ENCODE results near the gene VASN.
"Not testable (repeated sequence)": the region's sequence is repeated elsewhere in the genome, so short reads cannot be mapped to it uniquely, and the experiment has no call there.

The VASN gene

DNA sequence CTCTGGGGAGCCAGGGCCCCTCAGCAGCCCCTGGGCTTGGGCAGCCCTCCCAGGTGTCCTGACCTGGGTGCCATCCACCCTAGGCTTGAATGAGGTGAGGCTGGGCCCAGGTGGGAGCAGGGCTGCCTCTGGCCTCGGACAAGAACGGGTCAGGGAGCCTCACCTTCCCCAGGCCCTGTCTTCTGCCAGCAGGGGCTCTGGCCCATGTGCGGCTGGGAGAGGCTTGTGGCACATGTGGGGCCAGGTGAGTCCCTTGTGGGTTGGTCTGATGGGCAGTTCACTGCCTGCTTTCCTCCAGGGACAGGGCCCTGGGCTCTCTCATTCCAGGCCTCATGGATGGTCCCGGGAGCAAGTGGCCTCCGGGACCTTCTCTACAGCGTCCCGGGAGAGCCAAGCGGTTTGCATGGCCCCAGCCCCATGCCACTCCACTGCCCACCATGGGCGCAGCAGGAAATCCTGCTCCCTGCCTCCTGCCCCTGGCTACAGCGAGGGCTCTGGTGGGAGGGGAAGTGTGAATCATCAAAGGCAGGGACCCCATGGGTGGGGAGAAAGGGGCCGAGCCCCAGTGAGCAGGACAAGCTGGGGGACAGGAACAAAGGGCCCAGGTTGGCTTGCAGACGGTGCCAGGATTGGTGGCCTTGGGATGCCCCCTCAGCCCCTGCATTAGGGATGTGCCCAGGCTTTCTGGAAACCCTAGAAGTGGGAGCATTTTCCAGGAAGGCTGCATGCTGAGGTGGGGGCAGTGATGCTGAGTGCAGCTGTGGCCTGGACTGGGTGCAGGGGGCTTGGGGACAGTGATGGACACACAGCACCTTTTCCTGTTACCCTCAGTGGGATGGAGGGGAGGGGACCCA lies 12.2 kb downstream of the VASN start:
- DNase-seq (ENCODE audit: low read depth in 1 of 2, low spot score in 1 of 2): no peak

DNA sequence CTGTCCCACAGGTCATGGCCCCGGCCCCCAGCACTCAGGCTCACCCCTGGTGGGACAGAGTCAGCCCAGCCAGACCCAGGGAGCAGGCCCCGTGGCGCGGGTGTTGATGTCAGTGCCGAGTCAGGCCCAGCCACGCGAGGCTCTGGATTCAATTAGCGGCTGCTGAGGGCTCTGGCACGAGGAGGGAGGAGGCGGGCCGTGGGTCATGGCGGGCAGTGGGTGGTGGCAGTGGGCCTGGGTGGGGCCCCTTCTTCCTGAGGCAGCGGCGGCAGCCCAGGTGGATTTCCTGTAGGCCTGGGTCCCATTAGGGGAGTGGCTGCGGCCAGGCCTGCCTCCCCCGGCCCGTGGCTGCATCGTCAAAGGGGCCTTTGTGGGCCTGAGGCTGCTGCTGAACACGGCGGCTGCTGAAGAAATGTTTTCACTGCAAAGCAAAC lies 12.9 kb downstream of the VASN start:
- no peak for DNase-seq (ENCODE audit: low read depth in 1 of 2, low spot score in 1 of 2)

DNA sequence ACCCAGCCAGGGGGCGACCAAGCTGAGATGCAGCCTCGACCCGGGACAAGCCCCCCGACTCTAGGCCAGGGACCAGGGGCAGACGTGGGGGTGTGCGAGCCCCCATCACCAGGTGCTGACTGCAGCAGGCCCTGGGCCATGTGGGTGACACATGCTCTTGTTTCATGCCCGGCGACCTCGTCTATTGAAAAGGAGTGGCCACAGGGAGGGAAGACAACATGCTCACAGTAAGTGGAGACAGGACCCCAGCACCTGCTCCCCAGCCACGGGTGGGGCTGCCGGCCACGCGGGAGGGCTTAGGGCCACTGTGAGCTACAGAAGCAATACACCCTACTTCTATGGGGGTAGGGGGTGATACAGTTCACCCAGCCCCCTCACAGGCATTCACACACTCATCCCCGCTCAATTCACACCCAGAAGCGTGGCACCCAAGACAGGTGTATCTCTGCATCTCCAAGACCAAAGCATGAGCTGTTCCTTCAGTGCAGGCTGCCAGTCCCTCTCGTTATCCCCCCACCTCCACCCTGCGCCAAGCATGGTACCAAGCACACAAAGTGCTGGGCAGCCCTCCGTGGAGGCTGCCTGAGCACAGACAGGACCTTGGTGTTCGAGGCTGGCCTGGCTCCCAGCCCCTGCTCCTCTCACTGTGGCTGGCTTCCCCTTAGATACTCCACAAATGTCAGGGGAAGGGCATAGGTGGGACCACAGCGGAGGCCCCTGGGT lies 13.6 kb downstream of the VASN start:
- DNase-seq (ENCODE audit: low read depth in 1 of 2, low spot score in 1 of 2): no peak

DNA sequence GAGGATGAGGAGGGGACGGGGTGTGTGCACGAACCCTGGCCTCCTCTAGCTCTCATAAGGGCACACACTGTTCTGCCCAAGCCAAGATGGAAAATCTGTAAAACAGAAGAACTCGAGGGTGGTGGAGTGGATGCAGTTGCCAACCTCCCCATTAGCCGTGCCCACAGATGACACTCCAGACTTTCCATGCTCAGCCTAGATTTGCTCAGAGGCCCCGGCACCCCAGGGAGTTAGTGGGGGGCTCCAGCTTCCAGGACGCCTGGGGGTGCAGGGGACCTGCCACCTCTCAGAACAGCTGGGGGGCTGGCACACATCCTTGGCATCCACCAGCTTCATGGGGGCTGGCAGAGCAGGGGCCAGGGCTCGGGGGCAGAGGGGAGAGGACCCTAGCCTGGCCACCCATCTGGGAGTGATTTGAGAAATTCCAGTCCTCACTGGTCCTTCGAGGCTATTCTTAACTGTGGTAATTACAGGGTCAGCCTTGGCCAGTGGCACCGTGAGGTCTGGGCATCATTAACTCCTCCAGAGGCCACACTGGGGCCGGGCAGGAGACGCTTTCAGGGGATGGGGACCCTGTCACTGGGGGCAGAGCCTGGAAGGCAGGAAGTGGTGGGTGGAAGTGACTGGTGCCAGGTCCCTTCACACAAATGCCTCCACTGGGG lies 14.3 kb downstream of the VASN start:
- DNase-seq (ENCODE audit: low read depth in 1 of 2, low spot score in 1 of 2): no peak

DNA sequence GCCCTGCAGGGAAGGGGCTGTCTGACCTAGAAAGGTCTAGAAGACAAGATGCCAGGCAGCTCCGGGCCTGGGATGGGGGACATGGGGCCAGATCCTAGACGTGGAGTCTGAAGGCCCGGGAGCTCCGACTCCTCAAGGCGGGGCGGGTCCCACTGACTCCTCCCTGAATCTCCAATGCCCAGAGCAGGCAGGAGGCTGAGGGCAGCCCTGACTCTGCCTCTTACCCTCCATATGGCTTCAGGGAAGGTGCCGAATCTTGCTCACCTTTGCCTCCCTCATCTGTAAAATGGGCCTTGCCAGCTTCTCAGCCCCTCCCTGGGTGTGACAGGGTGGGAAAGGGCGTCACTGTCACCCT lies 14.8 kb downstream of the VASN start:
- no peak for DNase-seq (ENCODE audit: low read depth in 1 of 2, low spot score in 1 of 2)

DNA sequence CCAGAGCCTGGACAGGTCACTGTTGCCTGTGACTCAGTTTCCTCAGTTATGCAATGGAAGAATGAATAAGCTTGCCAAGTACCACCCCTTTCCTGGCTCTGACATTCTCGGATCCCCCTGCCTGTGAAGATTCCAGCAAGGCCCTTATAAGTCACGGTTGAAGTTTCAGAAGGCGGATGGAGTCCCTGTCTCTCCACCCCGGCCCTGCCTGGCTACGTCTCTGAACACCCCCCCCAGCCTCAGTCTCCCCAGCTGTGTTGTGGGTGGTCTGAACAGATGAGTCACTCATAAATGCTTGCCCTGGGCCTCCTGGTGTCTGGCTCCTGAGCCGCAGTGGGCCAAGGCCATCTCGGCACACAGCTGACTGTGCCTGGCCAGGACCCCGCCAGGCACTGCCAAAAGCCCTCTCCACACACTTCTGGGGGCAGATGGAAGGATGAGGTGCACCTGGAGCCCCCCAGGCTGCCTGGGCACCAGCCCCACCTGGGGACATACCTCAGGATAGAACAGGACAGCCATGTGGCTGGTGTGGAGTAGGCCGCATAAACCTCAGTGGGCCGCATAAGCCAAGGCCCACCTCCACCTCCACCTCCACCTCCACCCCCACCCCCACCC lies 15.4 kb downstream of the VASN start:
- DNase-seq (ENCODE audit: low read depth in 1 of 2, low spot score in 1 of 2): no peak

DNA sequence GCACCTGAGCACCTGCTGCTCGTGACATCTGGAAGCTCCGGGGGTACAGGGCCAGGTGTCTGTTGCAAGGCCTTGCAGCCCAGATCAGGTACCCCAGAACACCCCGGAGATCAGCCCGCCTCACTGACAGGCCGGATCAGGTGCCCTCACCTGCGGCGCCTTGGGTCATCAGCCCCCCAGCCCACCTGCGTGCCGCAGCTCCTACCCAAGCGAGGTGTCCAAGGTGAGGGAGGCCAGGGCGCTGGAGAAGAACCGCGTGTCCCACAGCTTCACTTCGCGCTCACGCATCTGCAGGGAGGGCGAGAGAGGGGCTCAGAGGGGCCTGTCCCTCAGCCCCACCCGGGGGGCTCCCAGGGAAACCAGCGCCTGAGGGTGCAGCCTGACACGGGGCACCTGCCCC lies 16.1 kb downstream of the VASN start:
- DNase-seq (ENCODE audit: low read depth in 1 of 2, low spot score in 1 of 2): no peak

DNA sequence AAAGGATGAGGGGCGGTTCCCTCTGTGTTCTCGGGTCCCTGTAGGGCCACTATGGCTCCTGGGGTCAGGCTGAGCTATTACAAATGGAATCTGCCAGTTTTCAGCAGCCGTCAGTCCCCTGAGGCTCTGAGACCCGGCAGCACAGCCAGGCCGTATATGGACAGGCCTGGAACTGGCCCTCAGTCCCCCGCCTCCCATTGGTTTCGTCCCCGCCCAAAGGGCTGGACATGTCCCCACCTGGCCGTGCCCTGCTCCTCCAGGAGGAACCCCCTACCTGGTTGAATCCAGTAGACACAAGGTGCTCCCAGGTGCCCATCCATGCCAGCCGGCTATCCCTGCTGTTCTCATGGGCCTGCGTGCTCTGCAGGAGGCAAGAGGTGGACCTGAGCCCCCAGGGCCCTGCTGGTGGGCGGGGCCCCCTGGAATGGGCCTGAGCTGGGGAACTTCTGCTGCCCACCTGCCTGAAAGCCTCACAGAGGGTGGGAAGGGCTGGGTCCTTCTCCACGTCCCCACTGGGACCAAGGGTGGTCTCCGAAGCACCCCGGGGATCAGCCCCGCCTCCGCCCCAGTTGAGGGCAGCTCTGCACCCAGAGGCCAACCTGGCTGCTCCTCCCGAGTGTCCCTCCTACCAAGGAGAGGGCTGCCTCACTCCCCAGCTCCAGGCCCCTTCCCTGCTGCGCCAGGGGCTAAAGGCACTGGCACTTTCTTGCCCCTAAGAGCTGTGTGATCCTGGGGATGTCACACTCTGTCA lies 16.8 kb downstream of the VASN start:
- DNase-seq (ENCODE audit: low read depth in 1 of 2, low spot score in 1 of 2): no peak

DNA sequence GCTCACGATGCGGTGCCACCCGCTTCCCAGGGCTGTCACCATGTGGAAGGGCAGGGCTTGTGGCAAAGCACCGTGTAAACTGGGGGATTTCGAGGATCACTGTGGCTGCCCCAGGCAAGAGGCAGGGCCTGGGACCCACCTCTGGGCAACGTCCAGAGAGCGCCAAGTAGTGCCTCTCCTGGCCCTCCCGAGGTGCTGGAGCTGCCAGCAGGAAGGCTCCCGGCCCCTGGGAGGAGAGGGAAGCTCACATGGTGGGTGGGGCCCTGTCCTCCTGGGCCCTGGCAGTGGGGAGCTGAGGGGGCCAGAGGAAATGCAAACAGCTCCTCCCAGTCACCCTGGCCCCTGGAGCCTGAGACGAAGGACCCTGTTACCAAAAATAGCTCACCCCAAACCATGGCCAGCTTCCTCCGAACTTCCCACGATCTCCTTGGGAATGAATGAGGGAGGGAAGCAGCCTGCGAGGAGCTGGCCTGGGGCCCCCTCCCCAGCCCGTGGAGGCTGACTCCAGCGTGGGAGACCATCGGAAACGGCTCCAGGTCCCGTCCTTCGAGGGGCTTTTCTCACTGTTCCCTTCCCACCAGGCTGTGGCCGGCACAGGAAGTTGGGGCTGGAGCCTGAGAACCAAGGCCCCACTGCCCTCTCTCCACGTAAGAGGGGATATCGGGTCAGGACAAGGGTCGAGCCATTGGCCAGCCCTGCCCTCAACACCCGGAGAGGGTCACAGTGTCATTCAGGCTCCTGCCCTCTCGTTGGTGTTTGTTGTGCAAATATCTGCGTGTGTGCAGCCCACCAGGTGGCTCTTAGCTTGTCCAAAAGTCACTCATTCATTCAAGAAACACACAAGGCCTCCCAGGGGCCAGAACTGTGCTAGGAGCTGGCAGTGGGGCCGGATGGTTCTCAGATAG lies 17.7 kb downstream of the VASN start:
- no peak for DNase-seq (ENCODE audit: low read depth in 1 of 2, low spot score in 1 of 2)

DNA sequence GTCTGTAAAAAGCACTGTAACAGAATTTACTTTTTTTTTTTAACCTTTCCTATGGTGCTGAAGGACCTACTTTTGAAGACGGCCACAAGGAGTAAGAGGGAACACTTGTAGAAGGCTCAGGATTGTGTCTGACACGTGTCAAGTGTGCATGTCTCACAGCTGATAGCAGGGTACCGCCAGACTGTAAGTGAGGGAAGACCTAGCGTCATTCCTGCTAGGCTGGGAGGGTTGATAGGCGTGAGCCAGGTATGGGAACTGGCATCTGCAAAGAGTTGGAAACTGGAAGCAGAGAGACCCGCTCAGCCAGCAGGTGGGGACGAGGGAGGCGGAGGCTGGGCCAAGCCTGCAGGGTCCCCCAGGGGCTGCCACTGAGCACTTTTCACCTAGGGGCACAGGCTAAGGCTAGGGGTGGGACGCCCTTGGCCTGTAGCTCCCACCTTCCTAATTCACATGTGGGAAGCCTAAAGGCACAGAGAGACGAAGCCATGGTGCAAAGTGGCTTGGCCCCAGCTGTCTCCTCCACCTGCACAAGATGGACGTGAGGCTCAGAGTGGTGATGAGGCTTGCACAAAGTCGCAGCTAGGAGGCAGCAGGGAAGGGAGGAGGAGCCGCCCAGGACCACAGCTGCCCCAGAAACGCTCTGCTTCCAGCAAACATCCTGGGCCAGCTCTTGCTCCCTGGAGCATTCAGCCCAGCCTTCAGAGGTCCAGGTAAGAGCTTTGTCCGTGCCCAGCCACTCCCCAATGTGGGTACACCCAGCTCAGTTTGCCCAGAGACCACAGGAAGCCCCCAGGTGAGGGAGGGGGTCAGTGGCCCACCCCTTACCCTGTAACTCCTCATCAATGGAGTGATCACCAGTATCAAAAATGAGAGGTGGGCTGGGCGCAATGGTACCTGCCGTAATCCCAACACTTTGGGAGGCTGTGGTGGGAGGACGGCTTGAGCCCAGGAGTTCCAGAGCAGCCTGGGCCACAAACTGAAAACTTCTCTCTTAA lies 18.9 kb downstream of the VASN start:
- no peak for DNase-seq (ENCODE audit: low read depth in 1 of 2, low spot score in 1 of 2)

DNA sequence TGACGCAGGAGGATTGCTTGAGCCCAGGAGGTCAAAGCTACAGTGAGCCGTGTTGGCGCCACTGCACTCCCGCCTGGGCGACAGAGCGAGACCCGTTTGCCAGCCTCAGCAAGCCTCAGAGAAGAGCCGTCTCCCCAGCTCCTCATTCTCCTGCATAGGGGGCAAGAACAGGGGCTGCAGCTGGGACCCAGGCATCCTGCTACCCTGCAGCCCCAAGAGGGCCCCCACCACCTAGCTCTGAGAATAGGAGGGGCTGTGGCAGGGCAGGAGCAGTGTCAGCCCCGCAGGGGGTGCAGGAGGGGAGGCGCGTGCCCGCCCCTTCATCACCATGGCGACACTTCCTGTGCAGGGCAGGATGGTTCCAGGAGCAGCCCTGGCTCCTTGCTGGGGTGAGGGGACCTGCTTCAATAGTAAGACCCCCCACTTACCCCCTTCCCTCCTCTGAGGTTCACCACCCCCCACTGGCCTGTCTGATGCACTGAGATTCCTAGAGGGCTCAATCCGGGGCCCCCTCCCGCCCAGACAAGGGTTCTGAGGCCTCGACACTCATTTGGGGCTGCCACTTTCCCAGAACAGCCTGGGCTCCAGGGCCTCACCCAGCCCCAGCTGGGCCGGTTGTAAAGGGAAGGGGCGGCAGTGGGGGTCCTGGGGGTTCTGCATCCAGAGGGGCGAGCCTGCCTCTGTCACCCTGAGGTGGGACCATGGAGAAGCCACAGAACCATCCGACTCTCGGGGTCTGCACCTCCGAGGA lies 20.2 kb downstream of the VASN start:
- DNase-seq (ENCODE audit: low read depth in 1 of 2, low spot score in 1 of 2): no peak

DNA sequence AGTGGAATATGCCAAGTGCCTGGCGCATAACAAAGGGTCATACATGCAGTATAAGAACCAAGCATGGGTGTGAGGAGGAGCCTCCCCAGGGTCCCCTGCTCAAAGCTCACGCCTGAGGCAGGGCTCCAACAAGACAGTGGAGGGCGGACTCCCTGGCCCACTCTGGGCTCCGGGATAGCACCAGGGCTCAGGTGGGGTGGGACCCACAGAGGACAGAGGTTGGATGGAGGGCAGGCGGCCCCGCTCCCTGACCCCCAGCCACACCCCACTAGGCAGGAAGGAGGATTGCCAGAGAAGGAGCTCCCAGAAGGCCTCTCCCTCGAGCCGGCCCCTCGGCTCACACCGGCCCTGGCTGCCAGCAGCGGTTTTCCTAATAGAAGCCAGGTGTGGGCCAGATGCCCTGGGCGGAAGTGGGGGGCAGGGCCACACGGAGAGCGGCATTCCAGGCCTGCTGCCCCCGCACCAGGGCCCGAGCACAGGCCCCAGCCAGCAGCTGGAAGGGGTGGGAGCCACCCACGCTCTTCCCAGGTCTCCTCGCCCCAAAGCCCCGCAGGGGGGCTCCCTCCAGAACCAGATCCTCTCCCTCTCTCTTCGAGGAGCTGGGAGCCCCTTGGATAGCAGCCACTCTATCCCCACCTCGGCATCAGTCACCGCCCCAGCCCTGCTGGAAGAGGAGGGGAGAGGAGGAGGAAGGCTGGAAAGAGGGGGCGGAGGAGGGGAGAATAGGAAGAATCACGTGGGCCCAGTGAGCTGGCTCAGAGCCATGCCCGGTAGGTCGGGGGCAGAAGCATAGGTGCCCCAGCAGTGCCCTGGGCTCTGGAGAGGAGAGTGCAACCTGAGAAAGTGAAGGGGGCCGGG lies 21.0 kb downstream of the VASN start:
- DNase-seq (ENCODE audit: low read depth in 1 of 2, low spot score in 1 of 2): no peak

DNA sequence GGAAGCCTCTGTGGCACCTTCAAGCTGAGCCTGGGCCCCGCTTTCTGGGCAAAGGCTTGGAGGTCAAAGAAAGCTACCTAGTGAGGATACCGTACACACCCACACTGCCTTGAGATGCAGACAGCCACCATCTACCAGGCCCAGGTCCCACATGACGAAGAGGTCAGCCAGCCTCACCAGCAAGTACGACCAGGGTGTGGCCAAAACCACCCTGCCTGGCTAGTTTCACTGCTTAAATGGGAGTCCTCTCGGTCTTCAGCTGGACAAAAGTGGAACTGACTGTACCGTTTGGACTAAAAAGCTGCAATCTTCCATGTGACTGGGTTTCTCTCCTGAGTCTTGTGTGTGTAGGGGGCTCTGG lies 21.6 kb downstream of the VASN start:
- DNase-seq (ENCODE audit: low read depth in 1 of 2, low spot score in 1 of 2): no peak

DNA sequence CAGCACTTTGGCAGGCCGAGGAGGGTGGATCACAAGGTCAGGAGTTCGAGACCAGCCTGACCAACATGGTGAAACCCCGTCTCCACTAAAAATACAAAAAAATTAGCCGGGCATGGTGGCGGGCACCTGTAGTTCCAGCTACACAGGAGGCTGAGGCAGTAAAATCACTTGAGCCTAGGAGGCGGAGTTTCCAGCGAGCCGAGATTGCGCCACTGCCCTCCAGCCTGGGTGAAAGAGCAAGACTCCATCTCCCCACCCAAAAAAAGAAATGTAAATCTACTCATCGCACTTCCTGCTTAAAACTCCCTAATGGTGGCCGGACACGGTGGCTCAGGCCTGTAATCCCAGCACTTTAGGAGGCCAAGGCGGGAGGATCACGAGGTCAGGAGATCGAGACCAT lies 22.2 kb downstream of the VASN start:
- not testable (repeated sequence) for DNase-seq (ENCODE audit: low read depth in 1 of 2, low spot score in 1 of 2)

DNA sequence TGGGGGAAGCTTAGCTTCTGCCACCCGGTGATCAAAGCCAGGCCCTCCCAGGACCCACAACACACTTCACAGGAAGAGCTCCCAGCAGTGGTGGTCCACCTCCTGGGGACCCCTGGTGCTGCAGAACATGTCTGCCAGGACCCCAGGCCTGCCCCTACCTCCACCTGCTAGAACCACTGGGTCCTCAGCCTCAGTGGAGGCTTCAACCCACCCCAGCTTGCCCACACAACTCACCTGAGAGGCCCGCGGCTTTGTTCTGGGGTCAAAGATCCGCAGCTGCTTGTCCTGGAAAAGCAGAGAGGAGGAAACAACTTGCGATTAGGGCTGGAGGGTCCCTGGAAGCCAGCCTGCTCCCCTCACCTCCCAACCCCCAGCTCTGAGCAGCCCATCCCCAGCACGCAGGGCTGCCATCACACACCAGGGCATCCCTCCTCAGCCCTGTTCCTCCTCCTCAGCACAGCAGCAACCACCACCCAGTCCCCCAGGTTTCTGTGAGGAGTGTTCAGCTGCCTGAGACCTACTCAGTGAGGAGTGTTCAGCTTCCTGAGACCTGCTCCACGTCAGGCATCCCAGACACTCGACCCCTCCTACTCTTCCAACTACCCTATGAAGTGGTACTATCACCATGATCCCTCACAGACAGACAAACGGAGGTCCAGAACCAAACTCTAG lies 23.5 kb downstream of the VASN start:
- no peak for DNase-seq (ENCODE audit: low read depth in 1 of 2, low spot score in 1 of 2)

DNA sequence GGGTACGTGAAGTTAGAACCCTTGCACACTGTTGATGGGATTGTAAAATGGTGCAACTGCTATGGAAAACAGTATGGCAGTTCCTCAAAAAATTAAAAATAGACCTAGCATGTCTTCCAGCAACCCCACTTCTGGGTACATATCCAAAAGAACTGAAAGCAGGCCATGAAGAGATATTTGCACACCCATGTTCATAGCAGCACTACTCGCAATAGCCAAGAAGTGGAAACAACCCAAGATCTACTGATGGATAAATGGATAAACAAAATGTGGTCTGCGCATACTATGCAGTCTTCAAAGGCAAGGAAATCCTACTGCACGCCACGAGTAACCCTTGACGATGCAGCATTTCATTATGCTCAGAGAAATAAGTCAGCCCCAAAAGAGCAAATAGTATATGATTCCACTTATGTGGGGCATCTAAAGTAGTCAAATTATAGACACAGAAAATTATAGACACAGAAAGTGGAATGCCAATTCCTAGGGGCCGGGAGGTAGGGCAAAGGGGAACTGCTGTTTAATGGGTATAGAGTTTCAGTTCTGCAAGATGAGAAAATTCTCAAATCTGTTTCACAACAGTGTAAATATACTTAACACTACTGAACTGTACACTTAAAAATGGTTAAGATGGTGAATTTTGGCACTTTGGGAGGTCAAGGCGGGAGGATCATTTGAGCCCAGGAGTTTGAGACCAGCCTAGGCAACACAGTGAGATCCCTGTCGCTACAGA lies 27.5 kb downstream of the VASN start:
- no peak for DNase-seq (ENCODE audit: low read depth in 1 of 2, low spot score in 1 of 2)
